Bronchial epithelial cell (primary cell): ENCODE data around the gene FBXO10. TPM values are rescaled to one million over a fixed set of nuclear protein-coding genes. Genes with fewer than 3 reads are reported as not detected.

Experiments
- DNase-seq: peaks from one replicate; pipeline ENCODE4 v3.0.0-alpha.2; 2010; ENCODE audit warnings: low read depth
- FAIRE-seq: peaks from 2 replicates; lab custom pipeline; 2011; peaks lifted over from hg19 to GRCh38; lab: Jason Lieb, UNC
- H3K27me3 ChIP-seq: 2 replicates; pipeline ENCODE4 v1.5.1; 2011; ENCODE audit warnings: low read length; ENCODE audit not compliant: control insufficient read depth, insufficient read depth
- H3K36me3 ChIP-seq: 2 replicates; pipeline ENCODE4 v1.5.1; 2011; ENCODE audit warnings: low read length; ENCODE audit not compliant: control insufficient read depth, insufficient read depth
- H3K4me3 ChIP-seq: 2 replicates; pipeline ENCODE4 v1.5.1; 2011; ENCODE audit warnings: mild to moderate bottlenecking, low read depth, low read length, control low read depth
- CTCF ChIP-seq: IDR thresholded peaks from 2 replicates; pipeline ENCODE4 v1.5.1; 2011; ENCODE audit warnings: mild to moderate bottlenecking, moderate library complexity, low read length, control low read depth, inconsistent platforms; ENCODE audit not compliant: insufficient read depth, severe bottlenecking
- total RNA-seq: library from RNA; depleted of rRNA; stranded (reverse); fragments of >200 nt; gene quantifications from 2 replicates; pipeline ENCODE4 v1.2.1, GENCODE V29; 2014

Gene FBXO10
- total RNA-seq, 1 donor from 2014 or later: 3.7 TPM

GRCh38 chr9:37617832-37618231 is 41.7 kb upstream of the FBXO10 start:
- H3K4me3 ChIP-seq: no peak overlapping the region
- FAIRE-seq: no peak
- DNase-seq: peak; percentile 29
- peaks cover 1% of the 10 kb centered on the region for H3K27me3 ChIP-seq
- H3K36me3 ChIP-seq: no peaks in the 10 kb centered on the region
- no peak for TF ChIP-seq CTCF

GRCh38 chr9:37617161-37617560 is 41.0 kb upstream of the FBXO10 start:
- no peak overlapping the region for H3K4me3 ChIP-seq
- no peaks in the 10 kb centered on the region for H3K36me3 ChIP-seq
- peaks cover 1% of the 10 kb centered on the region for H3K27me3 ChIP-seq
- no peak for DNase-seq
- TF ChIP-seq CTCF: no peak
- FAIRE-seq: no peak

GRCh38 chr9:37611961-37612360 is 35.8 kb upstream of the FBXO10 start:
- no peak for TF ChIP-seq CTCF
- FAIRE-seq (no peak), DNase-seq (no peak)
- H3K27me3 ChIP-seq: peaks cover 1% of the 10 kb centered on the region
- no peaks in the 10 kb centered on the region for H3K36me3 ChIP-seq
- no peak overlapping the region for H3K4me3 ChIP-seq

- no peaks in the 10 kb centered on the region for H3K36me3 ChIP-seq
- FAIRE-seq: no peak
- TF ChIP-seq CTCF: no peak
- H3K27me3 ChIP-seq: peaks cover 1% of the 10 kb centered on the region
- H3K4me3 ChIP-seq: no peak overlapping the region
- DNase-seq: no peak
Observed at GRCh38 chr9:37611014-37611413, 34.8 kb upstream of the FBXO10 start.

GRCh38 chr9:37609735-37610397 is 33.7 kb upstream of the FBXO10 start:
- Histone ChIP-seq H3K4me3 (no peak overlapping the region), H3K36me3 (no peaks in the 10 kb centered on the region), H3K27me3 (peaks cover 3% of the 10 kb centered on the region)
- FAIRE-seq (no peak), DNase-seq (no peak)
- TF ChIP-seq CTCF: no peak

- no peak for TF ChIP-seq CTCF
- H3K27me3 ChIP-seq: peaks cover 3% of the 10 kb centered on the region
- H3K36me3 ChIP-seq: no peaks in the 10 kb centered on the region
- H3K4me3 ChIP-seq: no peak overlapping the region
- FAIRE-seq: no peak
- no peak for DNase-seq
Observed at GRCh38 chr9:37608250-37608649, 32.1 kb upstream of the FBXO10 start.
